ENCODE results near the gene ZC3H18. TPM values are rescaled to one million over a fixed set of nuclear protein-coding genes. Genes with fewer than 3 reads are reported as not detected.

ZC3H18 gene
- polyA plus RNA-seq, 3 donors: 5.5 to 36.4 (median 6.8) TPM

DNA sequence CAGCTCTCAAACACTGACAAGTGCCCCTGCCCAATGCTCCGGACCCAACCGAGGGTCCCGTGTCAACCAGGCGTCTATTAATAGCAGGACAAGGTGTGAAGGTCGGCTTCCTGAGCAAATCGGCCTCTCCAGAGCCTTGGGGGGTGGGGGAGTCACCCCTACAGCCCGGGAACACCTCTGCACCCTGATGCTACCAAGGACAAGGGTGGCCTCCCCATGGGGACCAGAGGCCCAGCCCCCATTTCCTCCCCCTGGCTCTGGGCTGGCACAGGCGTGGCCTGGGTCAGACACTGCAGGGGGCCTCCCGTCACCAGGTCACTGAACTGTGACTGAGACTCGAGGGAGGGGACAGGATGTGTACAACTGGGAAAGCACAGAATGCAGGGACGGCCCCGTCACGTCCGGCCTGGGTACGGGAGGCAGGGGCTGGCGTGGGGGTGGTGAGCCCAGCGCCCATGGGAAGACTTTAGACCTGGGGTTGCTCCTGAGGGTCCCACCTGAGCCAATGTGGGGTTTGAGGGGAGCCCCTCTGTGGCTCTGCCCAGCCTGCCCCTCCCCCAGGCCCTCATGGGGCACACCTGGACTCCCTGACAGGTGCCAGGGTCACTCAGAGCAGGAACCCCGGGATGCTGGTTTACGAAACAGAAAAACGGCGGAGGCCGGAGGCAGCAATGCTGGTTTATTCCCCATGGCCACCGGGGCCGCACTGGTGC is 81.2 kb downstream of the ZC3H18 start:
- Mint-ChIP-seq H3K27me3 (ENCODE audit: low read depth in 3 of 3) (peaks cover 0 to 2% (median 2%) of the 10 kb centered on the region in 3 donors), H3K4me1 (peaks cover 32% of the 10 kb centered on the region), H3K9me3 (no peaks in the 10 kb centered on the region), H3K27ac (peak overlapping the region; percentile 91 to 96 (median 95)), H3K4me3 (peak overlapping the region; percentile 92 to 97), H3K36me3 (peaks cover 20 to 43% of the 10 kb centered on the region in 2 donors)
- peaks cover 24 to 31% of the 10 kb centered on the region in 2 donors for H3K36me3 ChIP-seq (replicated peaks in 1 of 2; ENCODE audit: control insufficient read depth in 1 of 2, insufficient read depth in 2 of 2, low read length in 2 of 2)
- WGBS (ENCODE audit: insufficient coverage): 35% methylated on average over 14 of the region's 24 CpGs
- DNase-seq: peak; percentile 79 to 96 (median 90)
- H3K9ac ChIP-seq (ENCODE audit: insufficient read depth, low read length, poor library complexity, severe bottlenecking): peak overlapping the region; percentile 93
- no peaks in the 10 kb centered on the region for H3K9me3 ChIP-seq (replicated peaks in 1 of 2; ENCODE audit: control insufficient read depth in 1 of 2, insufficient read depth in 1 of 2, low read length in 2 of 2)
- no peaks in the 10 kb centered on the region for H3K27me3 ChIP-seq (ENCODE audit: control insufficient read depth in 2 of 2, insufficient read depth in 2 of 2, low read length in 2 of 2)
- peak overlapping the region; percentile 79 to 100 (median 81) for H3K4me3 ChIP-seq (replicated peaks in 1 of 3; ENCODE audit: low read depth in 2 of 3, low read length in 3 of 3)
- peaks cover 44% of the 10 kb centered on the region for H4K20me1 ChIP-seq (ENCODE audit: insufficient read depth, low read length)
- H3K79me2 ChIP-seq (ENCODE audit: insufficient read depth, low read length): peaks cover 44% of the 10 kb centered on the region
- TF ChIP-seq, protein P1, sequence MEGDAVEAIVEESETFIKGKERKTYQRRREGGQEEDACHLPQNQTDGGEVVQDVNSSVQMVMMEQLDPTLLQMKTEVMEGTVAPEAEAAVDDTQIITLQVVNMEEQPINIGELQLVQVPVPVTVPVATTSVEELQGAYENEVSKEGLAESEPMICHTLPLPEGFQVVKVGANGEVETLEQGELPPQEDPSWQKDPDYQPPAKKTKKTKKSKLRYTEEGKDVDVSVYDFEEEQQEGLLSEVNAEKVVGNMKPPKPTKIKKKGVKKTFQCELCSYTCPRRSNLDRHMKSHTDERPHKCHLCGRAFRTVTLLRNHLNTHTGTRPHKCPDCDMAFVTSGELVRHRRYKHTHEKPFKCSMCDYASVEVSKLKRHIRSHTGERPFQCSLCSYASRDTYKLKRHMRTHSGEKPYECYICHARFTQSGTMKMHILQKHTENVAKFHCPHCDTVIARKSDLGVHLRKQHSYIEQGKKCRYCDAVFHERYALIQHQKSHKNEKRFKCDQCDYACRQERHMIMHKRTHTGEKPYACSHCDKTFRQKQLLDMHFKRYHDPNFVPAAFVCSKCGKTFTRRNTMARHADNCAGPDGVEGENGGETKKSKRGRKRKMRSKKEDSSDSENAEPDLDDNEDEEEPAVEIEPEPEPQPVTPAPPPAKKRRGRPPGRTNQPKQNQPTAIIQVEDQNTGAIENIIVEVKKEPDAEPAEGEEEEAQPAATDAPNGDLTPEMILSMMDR (IDR thresholded peaks at IDR 0.05): no peak
- intact Hi-C loops (cut with micrococcal nuclease): loop anchor here (2.0 to 5.0 kb wide), 2 partner anchors 35 to 36 kb away; partner anchors contain the start of gene SNAI3 (in 2 of the 2)
- peaks cover 43 to 52% of the 10 kb centered on the region in 2 donors for H3K4me1 ChIP-seq (ENCODE audit: control insufficient read depth in 1 of 2, insufficient read depth in 2 of 2, low read length in 2 of 2)
- H3K4me2 ChIP-seq (replicated peaks; ENCODE audit: extremely low read depth, low read length, poor library complexity, severe bottlenecking): peak overlapping the region; percentile 93
- peak overlapping the region; percentile 52 for H2AFZ ChIP-seq (ENCODE audit: insufficient read depth, low read depth, low read length, poor library complexity, severe bottlenecking)
- H3K27ac ChIP-seq (ENCODE audit: low read depth in 1 of 2, low read length in 2 of 2): peak overlapping the region; percentile 83 to 97

DNA sequence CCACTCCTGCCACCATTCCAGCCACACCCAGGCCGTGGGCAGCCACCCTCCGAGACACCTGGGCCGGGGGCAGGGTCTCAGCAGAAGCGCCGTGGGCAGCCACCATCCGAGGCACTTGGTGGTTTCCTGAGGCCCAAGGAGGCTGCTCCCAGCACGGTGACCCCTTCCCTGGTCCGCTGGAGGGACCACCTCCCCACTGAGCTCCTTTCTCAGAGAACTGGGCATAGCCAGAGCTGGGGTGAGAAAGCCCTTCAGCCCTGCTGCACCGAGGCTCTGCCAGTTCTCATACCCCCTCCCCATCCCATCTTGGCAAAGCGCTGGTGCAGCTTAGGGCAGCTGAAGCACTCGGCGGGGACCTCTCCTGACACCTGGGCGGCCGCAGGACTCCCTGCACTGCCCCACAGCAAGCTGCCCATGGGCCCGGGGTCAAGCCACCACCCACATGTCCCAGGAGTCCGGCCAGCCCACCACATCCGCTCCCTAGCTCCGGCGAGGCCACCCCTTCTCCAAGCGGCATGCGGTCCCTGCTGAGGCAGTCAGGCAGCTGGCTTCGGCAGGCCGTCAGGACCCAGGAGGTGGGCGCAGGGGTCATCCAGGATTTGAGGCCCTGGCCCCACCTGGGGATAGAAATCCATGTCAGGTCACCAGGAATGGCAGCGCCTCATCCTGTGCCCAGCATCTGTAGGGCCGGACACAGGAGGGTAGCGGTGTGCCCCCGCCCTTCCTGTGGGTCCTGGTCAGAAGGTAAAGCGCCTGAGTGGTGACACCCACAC is 82.0 kb downstream of the ZC3H18 start:
- Mint-ChIP-seq H3K27ac (peak overlapping the region; percentile 25 to 95 (median 52)), H3K4me1 (peaks cover 29% of the 10 kb centered on the region), H3K27me3 (ENCODE audit: low read depth in 3 of 3) (peaks cover 0 to 2% (median 2%) of the 10 kb centered on the region in 3 donors), H3K36me3 (peaks cover 20 to 42% of the 10 kb centered on the region in 2 donors), H3K9me3 (no peaks in the 10 kb centered on the region), H3K4me3 (no peak overlapping the region)
- TF ChIP-seq, protein P1 (IDR thresholded peaks at IDR 0.05): no peak
- peak overlapping the region; percentile 93 for H3K9ac ChIP-seq (ENCODE audit: insufficient read depth, low read length, poor library complexity, severe bottlenecking)
- H3K4me1 ChIP-seq (ENCODE audit: control insufficient read depth in 1 of 2, insufficient read depth in 2 of 2, low read length in 2 of 2): peaks cover 37 to 45% of the 10 kb centered on the region in 2 donors
- H3K36me3 ChIP-seq (replicated peaks in 1 of 2; ENCODE audit: control insufficient read depth in 1 of 2, insufficient read depth in 2 of 2, low read length in 2 of 2): peaks cover 18 to 25% of the 10 kb centered on the region in 2 donors
- DNase-seq: no peak
- peak overlapping the region; percentile 83 to 97 for H3K27ac ChIP-seq (ENCODE audit: low read depth in 1 of 2, low read length in 2 of 2)
- peak overlapping the region; percentile 93 for H3K4me2 ChIP-seq (replicated peaks; ENCODE audit: extremely low read depth, low read length, poor library complexity, severe bottlenecking)
- H2AFZ ChIP-seq (ENCODE audit: insufficient read depth, low read depth, low read length, poor library complexity, severe bottlenecking): no peak overlapping the region
- WGBS (ENCODE audit: insufficient coverage): 85% methylated on average over 29 of the region's 29 CpGs
- no peaks in the 10 kb centered on the region for H3K9me3 ChIP-seq (replicated peaks in 1 of 2; ENCODE audit: control insufficient read depth in 1 of 2, insufficient read depth in 1 of 2, low read length in 2 of 2)
- intact Hi-C loops (cut with micrococcal nuclease): loop anchor here (2.0 to 5.0 kb wide), 2 partner anchors 35 kb away; partner anchors contain the start of gene SNAI3 (in 2 of the 2)
- H3K79me2 ChIP-seq (ENCODE audit: insufficient read depth, low read length): peaks cover 37% of the 10 kb centered on the region
- no peaks in the 10 kb centered on the region for H3K27me3 ChIP-seq (ENCODE audit: control insufficient read depth in 2 of 2, insufficient read depth in 2 of 2, low read length in 2 of 2)
- H3K4me3 ChIP-seq (replicated peaks in 1 of 3; ENCODE audit: low read depth in 2 of 3, low read length in 3 of 3): peak overlapping the region in 1 of 3 experiments; percentile 100
- H4K20me1 ChIP-seq (ENCODE audit: insufficient read depth, low read length): peaks cover 36% of the 10 kb centered on the region

All from CD14-positive monocyte (primary cell).